ENCODE results near the gene SEC22A.

SEC22A gene

DNA sequence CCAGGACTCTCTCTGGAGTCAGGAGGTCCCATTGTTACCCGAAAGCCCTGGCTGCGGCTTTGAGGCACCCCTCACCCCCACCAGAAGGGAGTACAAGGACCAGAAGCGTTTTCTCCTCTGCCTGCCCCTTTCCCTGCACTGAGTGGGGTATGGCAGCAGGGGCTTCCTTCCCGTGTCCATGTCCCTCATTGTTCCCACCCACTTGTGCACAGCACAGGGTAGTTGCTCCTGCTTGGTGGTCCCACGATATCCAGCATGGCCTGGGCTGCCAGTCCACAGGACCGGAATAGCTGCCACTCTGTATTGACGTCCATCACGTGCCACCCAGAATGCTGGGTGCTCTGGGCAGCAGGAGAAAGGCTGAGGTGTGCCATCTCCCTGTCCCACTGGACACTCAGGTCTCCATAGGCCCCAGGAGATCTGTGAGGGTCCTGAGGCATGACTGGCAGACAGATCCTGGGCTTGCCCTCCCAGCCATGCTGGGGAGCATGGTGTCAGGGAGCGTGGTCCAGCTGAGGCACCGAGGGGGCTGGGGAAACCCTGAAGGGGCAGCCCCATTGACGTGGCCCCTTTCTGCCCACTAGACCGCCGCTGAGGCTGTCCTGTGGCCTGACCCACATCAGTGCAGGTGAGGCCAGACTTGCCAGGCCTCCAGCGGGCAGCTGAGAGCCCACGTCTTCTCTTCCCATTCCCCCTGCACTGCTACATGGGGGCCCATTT is 45.3 kb upstream of the SEC22A start:
- no peak overlapping the region for H3K4me3 ChIP-seq (ENCODE audit: low read length)
- no peak for DNase-seq (ENCODE audit: low read depth)
- TF ChIP-seq, protein P1, sequence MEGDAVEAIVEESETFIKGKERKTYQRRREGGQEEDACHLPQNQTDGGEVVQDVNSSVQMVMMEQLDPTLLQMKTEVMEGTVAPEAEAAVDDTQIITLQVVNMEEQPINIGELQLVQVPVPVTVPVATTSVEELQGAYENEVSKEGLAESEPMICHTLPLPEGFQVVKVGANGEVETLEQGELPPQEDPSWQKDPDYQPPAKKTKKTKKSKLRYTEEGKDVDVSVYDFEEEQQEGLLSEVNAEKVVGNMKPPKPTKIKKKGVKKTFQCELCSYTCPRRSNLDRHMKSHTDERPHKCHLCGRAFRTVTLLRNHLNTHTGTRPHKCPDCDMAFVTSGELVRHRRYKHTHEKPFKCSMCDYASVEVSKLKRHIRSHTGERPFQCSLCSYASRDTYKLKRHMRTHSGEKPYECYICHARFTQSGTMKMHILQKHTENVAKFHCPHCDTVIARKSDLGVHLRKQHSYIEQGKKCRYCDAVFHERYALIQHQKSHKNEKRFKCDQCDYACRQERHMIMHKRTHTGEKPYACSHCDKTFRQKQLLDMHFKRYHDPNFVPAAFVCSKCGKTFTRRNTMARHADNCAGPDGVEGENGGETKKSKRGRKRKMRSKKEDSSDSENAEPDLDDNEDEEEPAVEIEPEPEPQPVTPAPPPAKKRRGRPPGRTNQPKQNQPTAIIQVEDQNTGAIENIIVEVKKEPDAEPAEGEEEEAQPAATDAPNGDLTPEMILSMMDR (IDR thresholded peaks at IDR 0.05; ENCODE audit: insufficient read depth, low read depth, low read length, missing control alignments) = no peak

DNA sequence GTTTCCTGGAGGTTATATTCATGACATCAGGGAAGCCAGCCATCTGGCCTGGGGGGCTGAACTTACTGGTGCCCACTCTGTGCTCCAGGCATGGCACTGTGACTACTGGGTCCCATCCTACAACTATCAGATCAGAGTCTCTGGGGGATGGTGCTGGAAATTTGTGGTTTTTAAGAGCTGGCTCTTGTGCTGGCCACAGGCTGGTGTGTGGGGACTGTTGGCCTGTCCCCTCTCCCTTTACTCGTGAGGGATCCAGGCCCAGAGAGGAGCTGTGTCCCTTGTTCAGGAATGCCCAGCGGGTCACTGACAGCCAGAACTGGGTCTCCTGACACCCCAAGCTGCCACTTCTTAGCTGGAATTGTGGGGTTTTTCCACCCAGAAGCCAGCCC is 44.5 kb upstream of the SEC22A start:
- TF ChIP-seq, protein P1 (IDR thresholded peaks at IDR 0.05; ENCODE audit: insufficient read depth, low read depth, low read length, missing control alignments) = no peak
- DNase-seq (ENCODE audit: low read depth) = no peak
- no peak overlapping the region for H3K4me3 ChIP-seq (ENCODE audit: low read length)

DNA sequence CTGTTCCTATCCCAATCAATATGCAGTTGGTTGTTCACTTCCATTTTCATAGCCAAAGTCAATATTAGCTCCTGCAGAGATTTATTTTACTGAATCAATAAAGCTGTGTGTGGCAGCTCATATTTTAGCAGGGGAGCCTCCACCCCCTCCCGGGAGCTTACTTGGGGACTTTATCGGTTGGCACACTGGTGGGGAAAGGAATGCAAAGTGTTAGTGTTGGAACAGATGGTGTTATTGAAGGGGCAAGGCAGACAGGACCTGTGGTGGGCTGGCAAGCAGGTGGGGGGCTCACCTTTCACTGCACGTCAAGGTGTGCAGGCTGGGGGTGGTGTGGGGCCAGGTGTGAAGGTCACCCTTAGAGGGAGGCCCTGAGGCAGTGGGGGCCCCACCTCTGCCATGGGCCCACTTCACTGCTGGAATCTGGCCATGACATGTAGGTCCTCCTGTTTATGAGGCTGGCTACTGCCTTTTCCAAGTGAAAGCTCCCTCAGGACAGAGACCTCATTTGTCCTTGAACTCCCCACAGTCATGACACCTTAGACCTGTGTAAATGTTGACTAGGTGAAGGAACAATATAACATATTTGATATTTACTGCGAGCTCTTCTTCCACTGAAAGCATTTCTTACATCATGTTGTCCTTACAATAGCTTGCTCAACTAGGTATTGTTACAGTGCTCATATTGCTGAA is 44.0 kb upstream of the SEC22A start:
- TF ChIP-seq, protein P1 (IDR thresholded peaks at IDR 0.05; ENCODE audit: insufficient read depth, low read depth, low read length, missing control alignments) = no peak
- no peak overlapping the region for H3K4me3 ChIP-seq (ENCODE audit: low read length)
- DNase-seq (ENCODE audit: low read depth) = no peak

DNA sequence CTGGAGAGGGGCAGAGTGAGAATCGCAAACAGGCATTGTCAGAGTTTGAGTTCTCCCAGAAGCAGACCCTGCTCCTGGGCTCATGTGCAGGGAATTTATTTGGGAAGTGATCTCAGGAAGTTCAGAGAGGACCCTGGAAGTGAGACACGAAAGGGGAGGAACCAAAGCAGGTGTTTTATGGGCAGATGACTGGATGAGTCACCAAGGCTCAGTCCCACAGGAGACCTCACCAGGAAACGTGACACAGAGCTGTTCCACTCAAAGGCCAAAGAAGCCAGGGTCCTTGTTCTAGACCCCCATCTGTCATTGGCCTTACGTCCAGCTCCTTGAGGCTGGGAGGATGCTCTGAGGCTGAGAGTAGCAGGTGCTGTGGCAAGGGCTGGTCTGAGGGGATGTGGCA is 43.4 kb upstream of the SEC22A start:
- DNase-seq (ENCODE audit: low read depth) = no peak
- TF ChIP-seq, protein P1 (IDR thresholded peaks at IDR 0.05; ENCODE audit: insufficient read depth, low read depth, low read length, missing control alignments) = no peak
- H3K4me3 ChIP-seq (ENCODE audit: low read length) = no peak overlapping the region

DNA sequence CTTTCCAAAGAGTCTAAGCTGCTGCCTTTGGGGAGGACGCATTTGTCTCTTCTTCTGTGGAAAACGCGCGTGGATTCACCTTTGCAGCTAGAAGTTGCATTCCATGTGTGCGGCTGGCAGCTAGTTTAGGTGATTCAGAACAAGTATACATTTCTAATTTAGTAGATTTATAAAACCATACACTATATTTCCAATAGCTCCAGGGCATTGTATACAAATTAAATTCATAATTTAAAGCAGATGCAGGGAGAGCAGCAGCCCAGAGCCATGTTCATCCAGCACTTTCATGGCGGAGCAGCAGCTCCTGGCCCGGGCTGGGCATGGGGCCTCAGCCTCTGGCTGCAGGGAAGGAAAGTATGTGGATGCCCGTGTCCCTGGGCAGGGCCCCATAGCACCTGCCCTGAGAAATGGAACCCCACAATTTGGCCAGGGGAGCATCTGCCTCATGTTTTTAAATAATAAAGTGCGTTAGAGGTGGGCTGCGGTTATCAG is 42.8 kb upstream of the SEC22A start:
- no peak for DNase-seq (ENCODE audit: low read depth)
- TF ChIP-seq, protein P1 (IDR thresholded peaks at IDR 0.05; ENCODE audit: insufficient read depth, low read depth, low read length, missing control alignments) = no peak

DNA sequence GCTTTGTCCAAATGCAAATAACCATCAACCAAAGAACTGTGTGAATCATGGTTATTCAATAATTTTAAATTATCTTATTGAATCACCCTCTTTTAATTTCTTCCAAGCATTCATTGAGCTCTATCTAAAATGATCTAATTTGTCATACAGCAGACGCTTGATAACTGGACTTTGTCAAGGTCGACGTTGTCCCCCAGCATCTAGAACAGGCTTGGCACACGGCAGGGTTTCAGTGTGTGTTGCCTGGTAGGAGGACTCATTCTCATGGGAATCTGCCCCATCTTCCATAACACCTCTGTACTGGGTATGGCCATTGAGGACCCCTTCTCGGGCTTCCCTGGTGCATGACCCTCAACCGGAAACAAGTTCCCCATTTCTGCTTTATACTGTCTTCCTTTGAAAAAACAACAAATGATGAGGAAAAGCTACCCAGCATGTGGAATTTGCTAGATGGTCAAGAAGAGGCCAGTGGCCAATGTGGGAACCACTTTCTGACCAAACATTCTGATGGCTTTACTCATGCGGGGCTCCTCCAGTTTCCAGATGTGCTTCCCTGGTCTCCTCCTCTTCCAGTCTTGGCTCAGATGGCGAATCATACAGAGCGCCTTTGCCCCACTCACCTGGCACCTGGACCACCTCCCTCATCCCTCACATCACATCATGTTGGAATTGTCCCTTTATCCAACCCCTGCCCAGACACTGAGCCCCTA is 41.7 kb upstream of the SEC22A start:
- H3K4me3 ChIP-seq (ENCODE audit: low read length) = no peak overlapping the region
- TF ChIP-seq, protein P1 (IDR thresholded peaks at IDR 0.05; ENCODE audit: insufficient read depth, low read depth, low read length, missing control alignments) = no peak
- DNase-seq (ENCODE audit: low read depth) = no peak

More for the DNA sequence above, 42.8 kb upstream of the SEC22A start:
- H3K4me3 ChIP-seq (ENCODE audit: low read length) = no peak overlapping the region

Data from epithelial cell of esophagus (primary cell).